NB4 (cell line): ENCODE results near the gene FAM78B.

ENCODE experiments used
- DNase-seq: peaks from one replicate; pipeline ENCODE4 v3.0.0; 2010; ENCODE audit warnings: low read depth
- H3K4me3 ChIP-seq: one replicate; pipeline ENCODE4 v1.5.1; 2011; ENCODE audit warnings: mild to moderate bottlenecking, low read depth, low read length, moderate library complexity
- CTCF ChIP-seq: IDR thresholded peaks from one replicate; pipeline ENCODE4 v1.5.1; 2012; ENCODE audit warnings: low read depth, low read length
- MAX ChIP-seq: IDR thresholded peaks from 2 replicates; pipeline ENCODE4 v1.6.1; 2011; ENCODE audit warnings: low read depth, low read length
- MYC ChIP-seq: IDR thresholded peaks from 2 replicates; pipeline ENCODE4 v1.6.1; 2011; ENCODE audit warnings: low read depth, low read length
- POLR2A ChIP-seq: IDR thresholded peaks from 2 replicates; pipeline ENCODE4 v1.6.1; 2011; ENCODE audit warnings: mild to moderate bottlenecking; ENCODE audit not compliant: insufficient read length; ENCODE audit errors: extremely low read depth

FAM78B gene

GRCh38 chr1:166026555-166026954, 140.2 kb downstream of the FAM78B start:
- TF ChIP-seq MAX: no peak
- TF ChIP-seq CTCF: no peak

GRCh38 chr1:166026143-166026542, 140.7 kb downstream of the FAM78B start:
- TF ChIP-seq CTCF (no peak), MYC (no peak), POLR2A (no peak), MAX (no peak)
- DNase-seq: no peak

More at GRCh38 chr1:166026555-166026954, 140.2 kb downstream of the FAM78B start:
- DNase-seq: no peak
- no peak overlapping the region for H3K4me3 ChIP-seq

GRCh38 chr1:166020210-166020609, 146.6 kb downstream of the FAM78B start:
- no peak for TF ChIP-seq MYC
- no peak for TF ChIP-seq POLR2A
- no peak for TF ChIP-seq CTCF
- no peak for TF ChIP-seq MAX
- H3K4me3 ChIP-seq: no peak overlapping the region
- no peak for DNase-seq

More at GRCh38 chr1:166026143-166026542, 140.7 kb downstream of the FAM78B start:
- no peak overlapping the region for H3K4me3 ChIP-seq
